ENCODE data around the gene CACNA1B.

DNA sequence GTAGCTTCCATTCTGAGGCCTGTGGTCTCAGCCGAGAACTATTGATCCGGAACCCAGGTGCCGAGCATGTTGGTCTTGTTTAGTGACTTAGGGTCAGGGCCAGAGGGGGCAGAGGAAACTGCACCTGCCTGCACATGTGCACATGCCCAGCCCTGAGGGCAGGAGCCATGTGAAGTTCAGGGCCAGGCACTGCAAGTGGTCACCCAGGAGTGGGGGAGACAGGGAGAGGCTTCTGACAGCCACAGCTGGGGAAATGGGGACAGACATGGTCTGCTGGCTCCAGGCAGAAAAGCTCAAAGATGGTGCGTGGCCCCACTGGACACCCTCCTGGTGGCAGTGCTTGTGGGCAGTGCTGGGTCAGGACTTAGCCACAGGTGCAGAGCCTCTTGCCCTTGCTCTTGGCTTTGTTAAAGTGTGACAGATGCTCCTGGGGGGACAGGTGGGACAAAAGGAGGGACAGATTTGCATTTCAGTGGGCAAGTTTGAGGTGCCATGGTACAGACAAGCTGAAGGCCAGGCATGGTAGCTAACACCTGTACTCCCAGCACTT, 134.4 kb downstream of the CACNA1B start:
- TF ChIP-seq POLR2AphosphoS5 (IDR thresholded peaks at IDR 0.05; ENCODE audit: low read depth, low read length) (no peak), POLR2A (IDR thresholded peaks at IDR 0.05; ENCODE audit: low read depth, low read length) (no peak), TAF1 (IDR thresholded peaks at IDR 0.05; ENCODE audit: low read depth, low read length) (no peak), PAX5 (IDR thresholded peaks at IDR 0.05; ENCODE audit: insufficient read depth, low read length, severe bottlenecking) (no peak)

Measured in GM12891 (cell line).